Measurements from ENCODE around the gene KIF26B. TPM values are rescaled to one million over a fixed set of nuclear protein-coding genes. Genes with fewer than 3 reads are reported as not detected.
"Not testable (repeated sequence)": the region's sequence is repeated elsewhere in the genome, so short reads cannot be mapped to it uniquely, and the experiment has no call there.

KIF26B gene
- polyA plus RNA-seq, 10 donors, result 0.80 to 3.8 (median 1.5) TPM

DNA sequence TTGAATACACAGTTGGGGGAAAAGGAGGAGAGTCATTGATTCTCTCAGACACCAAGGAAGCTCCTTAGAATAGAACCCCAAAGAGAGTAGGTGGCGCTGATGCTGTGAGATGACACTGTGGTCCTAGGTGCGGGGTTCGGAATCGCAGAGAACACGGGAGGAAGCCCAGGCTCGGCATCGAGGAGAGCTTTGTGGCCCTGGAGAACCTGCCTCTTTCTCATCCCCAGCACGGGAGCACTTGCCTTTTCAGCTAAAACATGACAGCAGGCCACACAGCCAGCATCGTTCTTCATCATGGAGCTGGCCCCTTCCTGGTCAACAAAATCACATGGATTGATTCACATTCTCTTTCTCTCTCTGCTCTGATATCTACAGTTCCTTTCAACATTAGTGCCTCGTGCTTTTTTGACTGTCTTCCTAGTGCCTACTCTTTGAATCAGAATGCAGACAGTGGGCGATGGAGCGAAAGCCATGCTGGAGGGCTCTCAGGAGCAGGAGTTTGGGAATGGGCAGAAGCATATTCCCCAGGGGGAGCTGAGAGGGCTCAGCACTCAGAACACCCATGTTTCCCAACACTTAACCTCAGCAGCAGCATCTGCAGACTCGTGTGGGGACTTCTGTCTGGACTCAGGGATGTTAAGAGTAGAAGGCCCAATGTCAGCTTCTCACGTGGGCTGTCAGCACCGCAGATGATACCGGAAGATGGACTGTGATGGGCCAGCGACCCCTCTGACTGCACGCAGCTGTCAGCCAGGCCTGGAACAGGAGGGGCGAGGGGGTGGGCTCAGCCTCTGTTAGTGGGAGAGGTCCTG is 539.4 kb downstream of the KIF26B start:
- no peak for DNase-seq

DNA sequence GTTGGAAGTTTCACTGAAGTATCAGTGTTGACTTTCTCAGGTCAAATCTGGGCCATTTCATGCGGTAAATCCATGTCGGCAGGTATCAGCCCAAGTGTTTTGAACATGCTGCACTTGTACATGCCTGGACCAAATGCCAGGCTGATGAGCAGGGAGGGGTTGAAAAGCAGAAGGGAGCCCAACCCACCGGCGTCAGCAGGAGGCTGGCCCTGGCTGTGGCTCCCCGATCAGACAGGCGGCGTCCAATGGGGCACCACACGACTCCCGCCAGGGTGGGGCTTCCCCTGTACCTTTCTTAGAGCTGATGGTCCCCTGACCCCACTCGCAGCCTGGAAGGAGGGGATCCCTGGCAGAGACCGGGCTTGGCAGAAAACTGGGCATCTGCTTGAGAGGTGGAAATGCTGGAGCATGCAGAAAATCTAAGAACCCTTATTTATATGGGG is 540.0 kb downstream of the KIF26B start:
- DNase-seq, result no peak

- no peak for DNase-seq
Measured at GRCh38 chr1:245695211-245695610, 540.4 kb downstream of the KIF26B start.

DNA sequence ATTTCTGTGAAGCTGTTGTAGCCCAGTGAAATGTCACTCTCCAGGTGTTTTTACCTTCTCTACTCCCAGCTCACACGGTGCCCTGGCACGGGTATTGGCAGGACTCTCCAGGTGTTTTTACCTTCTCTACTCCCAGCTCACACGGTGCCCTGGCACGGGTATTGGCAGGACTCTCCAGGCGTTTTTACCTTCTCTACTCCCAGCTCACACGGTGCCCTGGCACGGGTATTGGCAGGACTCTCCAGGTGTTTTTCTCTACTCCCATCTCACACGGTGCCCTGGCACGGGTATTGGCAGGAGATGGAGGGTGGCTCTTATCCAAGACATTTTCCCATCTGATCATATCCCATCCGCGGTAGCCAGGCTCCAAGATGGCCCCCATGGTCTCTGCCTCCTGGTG is 540.9 kb downstream of the KIF26B start:
- not testable (repeated sequence) for DNase-seq

- DNase-seq, result no peak
Measured at GRCh38 chr1:245698116-245698515, 543.3 kb downstream of the KIF26B start.

- DNase-seq, result no peak
Measured at GRCh38 chr1:245698860-245699259, 544.1 kb downstream of the KIF26B start.

- no peak for DNase-seq
Measured at GRCh38 chr1:245700631-245701030, 545.8 kb downstream of the KIF26B start.

DNA sequence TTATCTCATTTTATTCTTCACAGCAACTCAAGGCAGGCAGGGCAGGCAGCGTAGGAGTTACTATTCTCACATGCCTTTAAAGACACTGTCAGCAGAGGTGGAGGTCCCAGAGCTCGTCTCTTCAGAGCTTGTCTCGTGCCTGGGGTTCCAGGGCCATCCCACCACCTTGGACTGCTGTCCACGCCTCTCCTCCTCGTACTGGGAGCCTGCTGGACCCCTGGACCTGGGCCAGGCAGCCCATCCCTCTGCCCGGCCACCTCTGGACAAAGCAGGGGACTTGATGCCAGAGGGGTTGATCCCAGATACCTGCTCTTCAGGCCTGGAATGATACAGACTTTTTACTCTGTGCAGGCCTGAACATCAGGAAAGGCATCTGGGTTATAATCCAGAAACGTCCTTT is 546.8 kb downstream of the KIF26B start:
- DNase-seq, result no peak

DNA sequence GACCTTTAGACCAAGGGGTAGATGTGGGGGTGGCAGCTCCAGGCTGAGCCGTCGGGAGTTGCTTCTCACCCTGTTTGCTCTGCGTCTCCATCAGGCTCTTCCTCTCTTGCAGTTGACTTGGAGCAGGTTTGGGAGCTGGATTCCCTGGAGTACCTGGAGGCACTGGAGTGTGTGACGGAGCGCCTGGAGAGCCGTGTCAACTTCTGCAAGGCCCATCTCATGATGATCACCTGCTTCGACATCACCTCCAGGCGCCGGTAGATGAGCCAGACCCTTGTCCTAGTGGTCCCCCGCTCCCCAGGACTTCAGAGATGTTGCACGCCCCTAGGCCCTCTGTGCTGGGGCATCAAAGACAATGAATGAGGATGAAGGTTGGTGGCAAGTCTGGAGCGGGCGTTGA is 547.6 kb downstream of the KIF26B start:
- no peak for DNase-seq

GRCh38 chr1:245704341-245704740 is 549.6 kb downstream of the KIF26B start:
- DNase-seq, result no peak

DNA sequence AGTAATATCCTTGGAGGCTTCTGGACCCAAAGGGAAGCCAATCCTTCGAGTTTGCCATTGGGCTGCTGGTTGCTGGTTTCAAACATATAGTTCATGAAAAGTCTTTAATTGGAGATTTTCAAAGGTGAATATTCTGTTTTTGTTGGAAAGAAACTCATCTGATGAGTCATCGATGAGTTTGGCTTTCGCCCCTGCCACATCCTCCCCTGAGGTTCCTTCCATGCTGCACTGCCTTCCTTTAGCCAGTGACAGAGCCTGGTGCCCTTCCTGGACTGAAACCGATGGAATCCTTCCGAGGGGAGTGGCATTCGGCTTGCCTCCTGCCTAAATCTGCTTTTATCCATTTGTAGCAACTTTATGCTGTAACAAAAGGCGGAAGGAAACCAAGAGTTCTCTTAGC is 550.0 kb downstream of the KIF26B start:
- no peak for DNase-seq

GRCh38 chr1:245707941-245708340 is 553.2 kb downstream of the KIF26B start:
- DNase-seq, result no peak

DNA sequence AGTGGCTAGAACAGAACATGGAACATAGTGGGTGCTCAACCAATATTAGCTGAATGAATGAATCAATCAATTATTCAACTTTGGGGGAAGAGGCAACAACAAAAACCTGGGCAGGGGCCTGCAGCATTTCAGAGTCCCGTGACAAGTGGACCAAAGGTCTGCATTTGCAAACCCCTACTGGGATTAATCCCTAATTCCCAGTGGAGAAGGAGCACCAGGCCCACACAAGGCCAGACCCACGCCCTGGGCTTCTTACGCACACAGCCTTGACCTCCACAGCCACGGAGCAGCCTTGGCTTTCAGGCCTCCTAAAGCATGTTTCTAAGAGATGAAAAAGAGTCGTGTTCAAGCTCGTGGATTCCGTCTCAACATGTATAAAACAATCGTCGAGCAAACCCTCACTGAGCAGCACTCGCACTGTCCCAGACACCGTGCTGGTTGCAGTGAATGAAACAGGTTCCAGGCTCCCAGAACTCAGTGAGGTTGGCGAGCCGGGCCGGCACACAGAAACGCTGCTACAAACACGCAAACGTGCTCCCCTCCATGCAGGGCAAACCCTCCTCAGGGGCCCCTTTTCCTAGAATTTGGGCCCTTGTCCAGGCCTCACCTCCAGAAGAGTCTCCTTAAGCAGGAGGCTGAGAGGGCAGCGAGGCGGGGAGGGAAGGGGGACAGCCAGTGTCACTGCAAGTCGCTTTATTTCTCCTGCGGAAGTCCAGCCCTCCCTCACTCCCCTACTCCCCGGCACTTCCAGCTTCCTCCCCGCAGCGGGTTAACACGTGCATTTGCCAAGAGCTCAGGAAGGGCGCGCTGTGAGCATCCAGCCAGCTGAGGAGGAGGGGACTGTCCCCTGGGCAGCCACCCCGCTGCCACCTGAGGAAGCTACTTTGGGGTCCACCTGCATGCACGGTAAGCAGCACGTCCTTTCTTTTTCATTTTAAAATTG is 556.4 kb downstream of the KIF26B start:
- peak in 1 of 3 donors; percentile 22 for DNase-seq

GRCh38 chr1:245714027-245714426 is 559.2 kb downstream of the KIF26B start:
- not testable (repeated sequence) for DNase-seq

DNA sequence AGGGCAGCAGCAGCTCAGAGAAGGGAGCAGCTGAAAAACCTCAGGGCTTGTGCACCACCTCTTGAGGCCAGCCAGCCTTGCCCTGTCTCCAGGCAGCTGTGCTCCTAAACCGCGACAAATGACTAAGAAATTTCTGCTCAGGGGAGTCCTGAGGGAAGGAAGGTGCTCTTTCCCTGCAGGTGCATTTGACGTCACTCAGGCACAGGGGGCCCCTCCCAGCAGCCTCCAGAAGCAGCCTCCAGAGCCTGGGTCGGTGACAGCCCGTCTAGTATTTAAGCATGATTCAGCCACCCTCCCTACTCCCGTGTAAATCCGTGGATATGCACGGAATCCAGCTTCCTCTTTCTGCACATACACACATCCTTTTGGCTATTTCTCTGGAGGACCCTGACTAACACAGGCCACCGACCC is 560.5 kb downstream of the KIF26B start:
- DNase-seq, result peak in 1 of 3 donors; percentile 14

- DNase-seq, result peak in 1 of 3 donors; percentile 51
Measured at GRCh38 chr1:245715970-245716369, 561.2 kb downstream of the KIF26B start.

DNA sequence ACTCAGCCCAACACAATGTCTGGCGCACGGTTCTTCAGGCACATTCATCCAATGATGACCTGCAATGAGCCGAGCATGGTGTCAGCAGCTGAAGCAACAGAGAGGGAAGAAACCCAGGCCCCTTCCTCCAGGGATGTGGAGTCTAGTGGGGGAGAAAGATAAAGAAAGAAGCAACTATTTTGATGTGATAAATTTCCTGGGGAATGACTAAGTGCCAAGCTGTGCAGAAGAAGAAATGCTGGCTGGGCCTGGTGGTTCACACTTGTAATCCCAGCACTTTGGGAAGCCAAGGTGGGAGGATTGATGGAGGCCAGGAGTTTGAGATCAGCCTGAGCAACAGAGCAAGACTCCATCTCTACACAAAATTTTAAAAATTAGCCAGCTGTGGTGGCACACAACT is 561.8 kb downstream of the KIF26B start:
- DNase-seq, result no peak

DNA sequence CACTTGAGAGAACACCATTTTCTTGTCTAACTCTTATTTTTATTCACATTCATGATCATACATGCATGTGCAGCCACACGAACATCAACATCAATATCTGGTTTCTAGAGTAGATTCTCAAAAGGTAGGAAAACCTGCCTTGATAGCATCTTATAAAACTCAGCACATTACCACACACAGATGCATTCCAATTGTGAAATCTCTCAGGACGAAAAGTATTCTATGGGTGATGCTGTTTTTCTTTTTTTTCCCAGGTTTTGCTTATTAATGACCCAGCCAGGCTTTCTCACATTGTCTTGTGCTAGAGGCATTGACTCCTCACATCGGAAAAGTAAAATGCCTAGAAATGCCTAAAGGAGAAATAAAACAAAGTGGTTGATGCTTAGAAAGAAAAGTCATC is 562.8 kb downstream of the KIF26B start:
- no peak for DNase-seq

DNA sequence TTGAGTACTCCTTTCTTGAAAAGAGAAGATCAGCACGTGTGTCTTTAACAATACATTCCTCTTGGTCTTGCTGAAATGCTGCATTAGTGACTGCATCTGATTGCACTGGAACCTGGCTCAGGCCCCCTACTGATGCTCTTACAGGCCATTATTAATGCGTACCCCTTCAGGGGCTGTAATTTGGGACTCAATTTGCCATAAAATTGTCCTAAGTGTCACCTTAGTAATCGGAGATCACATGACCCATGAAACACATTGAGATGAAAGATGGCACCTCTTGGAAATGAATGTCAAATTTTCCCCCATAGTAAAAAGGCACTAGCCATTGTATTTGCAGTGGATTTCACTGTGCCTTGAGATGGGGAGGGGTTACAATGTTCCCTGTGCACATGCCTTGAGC is 563.3 kb downstream of the KIF26B start:
- DNase-seq, result no peak

GRCh38 chr1:245718951-245719350 is 564.2 kb downstream of the KIF26B start:
- DNase-seq, result no peak

DNA sequence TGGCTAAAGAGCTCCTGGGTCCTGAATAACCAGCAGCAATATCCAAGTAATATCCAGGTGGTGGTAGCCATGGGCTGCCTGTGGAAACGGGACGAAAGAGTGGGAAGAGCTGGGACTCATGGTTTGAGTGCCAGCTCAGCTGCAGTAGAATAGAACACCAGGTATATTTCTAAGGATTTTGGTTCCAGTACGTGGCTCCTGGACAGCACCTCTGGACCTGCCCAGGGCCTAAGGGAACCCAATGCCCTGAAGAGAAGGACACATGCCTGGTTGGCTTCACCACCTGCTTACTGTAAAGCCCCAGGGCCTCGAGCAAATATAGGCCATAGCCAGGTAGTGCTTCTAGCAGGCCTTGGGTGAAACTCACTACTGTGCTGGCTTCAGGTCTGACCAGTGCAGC is 566.7 kb downstream of the KIF26B start:
- DNase-seq, result no peak

- not testable (repeated sequence) for DNase-seq
Measured at GRCh38 chr1:245728035-245728434, 573.2 kb downstream of the KIF26B start.

GRCh38 chr1:245730801-245731200 is 576.0 kb downstream of the KIF26B start:
- no peak for DNase-seq

Data from muscle of back (tissue), 11 donors.